ENCODE results near the gene SCUBE1.
A peak's percentile ranks its signal among the peaks of the same experiment; 100 is the strongest.

The SCUBE1 gene

DNA sequence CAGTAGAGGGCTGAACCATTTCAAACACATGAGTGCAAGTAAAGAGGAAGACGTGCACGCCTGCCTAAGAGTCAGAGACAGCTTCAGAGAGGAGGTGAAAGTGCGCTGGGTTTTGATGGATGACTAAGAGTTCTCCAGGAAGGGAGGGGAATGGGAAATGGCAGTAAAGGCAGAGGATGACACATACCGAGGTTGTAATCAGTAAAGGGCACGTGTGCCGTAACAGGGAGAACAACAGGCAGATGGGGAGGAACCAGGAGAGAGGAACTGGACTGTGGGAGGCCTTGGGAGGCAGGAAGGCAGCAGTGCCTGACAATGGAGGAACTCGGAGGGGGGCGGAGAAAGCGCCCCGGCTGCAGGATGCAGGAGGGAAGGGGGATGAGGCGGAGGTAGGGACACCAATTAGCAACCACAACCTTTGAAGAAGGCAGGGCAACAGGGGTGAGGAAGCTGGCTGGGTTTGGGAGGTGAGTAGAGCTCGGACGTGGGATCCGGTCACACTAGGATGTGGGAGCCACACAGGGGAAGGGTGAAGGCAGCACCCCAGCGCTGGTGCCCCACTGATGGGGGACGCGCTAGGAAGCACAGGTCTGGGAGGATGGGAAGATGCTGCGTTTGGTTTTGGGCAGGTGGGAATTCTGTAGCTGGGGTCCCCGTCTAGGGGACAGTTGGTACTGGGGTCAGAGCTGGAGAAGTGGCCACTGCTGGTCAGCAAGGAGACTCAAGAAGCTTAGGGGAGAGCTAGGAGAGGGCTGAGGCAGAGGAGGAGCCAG, 67.4 kb downstream of the SCUBE1 start:
- DNase-seq, result no peak

DNA sequence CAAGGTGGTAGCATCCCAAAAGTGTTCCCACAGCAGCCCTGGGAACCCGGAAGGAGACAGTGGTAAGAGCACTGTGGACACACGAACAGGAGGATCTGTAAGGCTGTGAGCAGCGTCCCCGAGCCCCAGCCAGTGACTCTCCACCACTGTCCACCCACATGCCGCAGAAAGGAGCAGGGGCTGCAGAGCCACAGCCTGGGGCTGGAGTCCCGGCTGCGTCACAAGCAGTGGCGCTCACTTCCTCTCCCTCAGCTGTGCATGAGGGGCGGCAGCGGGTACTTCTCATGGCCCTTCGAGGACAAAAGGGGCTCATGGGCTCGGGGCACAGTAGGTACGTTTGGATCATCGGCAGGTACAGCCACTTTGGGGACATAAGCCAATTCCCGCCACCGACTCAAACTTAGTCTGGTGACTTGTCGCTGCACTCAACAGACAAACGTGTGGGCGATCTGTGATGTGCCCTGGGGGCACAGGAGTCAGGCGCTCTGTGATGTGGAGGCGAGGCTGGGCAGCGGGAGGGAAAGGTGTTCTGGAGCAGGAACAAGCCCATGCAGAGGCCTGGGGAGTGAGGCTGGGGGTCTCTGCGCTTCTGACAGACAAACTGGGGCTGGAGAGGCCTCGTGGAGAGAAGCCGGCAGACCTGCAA, 68.5 kb downstream of the SCUBE1 start:
- DNase-seq, result no peak

DNA sequence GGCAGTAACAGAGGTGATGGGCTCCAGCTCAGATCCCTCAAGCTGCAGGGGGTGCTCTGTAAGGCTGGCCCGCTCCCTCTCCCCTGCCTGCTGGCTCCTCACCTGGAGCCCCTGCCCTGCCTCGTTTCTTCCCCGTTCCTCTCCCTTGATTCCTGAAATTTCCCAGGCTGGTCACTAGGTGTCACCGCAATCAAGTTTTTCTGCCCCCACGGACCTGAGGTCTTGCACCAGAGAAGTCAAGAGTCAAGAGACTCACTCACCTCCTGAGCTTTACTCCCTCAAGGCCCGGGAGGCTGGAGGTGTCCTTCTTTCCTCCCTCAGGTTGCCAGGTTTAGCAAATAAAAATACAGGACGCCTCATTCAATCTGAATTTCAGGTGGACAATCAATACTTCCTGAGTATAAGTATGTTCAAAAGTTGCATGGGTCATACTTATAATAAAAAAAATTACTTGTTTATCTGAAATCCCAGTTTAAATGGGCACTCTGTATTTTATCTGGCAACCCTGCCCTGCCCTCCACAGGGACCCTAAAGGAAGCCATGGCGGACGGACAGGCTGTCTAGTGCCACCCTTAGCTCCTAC, 69.2 kb downstream of the SCUBE1 start:
- DNase-seq, result peak; percentile 61

DNA sequence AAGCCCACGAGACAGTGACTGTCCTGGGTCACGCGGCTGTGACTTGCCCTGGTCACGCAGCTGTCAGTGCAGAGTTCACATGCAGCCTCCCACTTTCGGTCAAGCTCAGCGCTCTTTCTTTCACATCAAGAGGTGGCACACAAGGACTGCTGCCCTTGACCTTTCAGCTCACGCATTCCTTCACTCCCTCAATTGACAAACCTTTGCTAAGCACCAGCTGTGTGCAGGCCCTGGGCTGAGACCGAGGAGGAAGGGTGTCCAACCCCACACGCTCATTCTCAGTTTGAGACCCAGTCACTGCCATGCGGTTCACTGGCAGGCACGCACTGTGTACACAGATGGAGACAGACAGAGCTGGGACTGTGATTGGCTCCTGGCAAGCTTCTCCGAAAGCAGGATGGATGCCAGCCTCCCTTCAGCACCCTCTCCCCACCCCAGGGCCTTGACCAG, 70.3 kb downstream of the SCUBE1 start:
- no peak for DNase-seq

DNA sequence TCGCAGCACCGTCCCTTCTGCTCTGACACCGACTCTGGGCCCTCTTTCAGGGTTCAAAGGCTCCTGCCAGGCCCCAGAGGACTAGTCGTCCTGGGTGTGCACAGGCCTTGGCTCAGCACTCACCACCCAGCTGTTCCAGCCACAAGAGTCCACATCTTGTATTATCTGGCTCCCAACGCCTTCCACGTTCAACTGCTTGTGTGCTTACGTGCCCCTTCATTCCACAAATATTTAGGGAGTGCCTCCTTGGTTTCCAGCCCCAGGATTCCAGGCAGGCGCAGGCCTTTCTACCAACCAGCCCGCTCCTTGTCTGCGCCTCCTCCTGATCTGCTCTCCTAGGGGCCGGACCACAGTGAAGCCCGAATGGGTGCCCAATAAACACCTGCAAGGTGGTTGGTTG, 70.9 kb downstream of the SCUBE1 start:
- DNase-seq, result no peak

DNA sequence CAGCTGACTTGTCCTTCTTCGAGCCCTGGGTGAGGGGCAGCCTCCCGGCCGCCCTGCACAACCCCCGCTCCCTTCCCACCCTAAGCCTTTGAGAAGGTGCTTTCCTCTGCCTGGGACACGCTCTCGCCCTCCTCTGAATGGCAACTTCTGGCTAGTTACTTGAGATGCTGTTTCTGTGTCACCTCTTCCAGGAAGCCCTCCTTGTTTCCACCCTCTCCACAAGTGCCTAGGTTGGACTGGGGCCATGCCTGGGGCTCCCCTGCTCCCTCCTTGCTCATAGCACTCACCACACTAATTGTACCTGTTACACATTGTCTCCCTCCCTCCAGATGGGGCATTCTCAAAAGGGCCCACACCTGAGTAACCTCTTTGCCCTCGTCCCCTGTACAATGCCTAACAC, 72.2 kb downstream of the SCUBE1 start:
- no peak for DNase-seq

DNA sequence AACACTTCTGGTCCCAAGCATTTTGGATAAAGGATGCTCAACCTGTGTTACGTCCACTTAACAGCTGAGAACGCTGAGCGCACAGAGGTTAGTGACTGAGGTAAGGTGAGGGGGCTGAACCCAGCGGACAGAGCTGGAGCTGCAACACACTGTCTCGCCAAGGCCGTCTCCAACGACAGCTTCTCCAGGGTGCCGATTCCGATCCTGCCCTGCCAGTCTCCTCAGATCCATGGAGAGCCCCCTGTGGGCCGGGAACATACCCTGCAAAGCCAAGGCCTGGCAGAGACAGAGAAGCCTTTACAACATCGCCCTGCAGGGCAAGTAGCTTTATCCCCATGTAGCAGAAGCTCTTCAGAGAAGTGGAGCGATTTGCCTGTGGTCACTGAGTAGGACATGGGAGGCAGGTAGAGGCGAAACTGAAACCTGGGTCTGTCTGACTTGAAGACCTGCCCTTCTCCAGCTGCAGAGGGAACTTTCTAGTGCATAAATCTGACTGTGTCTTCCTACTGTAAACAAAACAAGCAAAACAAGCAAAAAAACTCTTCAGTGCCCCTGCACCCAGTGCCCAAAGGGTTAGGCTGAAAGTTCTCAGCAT, 72.8 kb downstream of the SCUBE1 start:
- no peak for DNase-seq

DNA sequence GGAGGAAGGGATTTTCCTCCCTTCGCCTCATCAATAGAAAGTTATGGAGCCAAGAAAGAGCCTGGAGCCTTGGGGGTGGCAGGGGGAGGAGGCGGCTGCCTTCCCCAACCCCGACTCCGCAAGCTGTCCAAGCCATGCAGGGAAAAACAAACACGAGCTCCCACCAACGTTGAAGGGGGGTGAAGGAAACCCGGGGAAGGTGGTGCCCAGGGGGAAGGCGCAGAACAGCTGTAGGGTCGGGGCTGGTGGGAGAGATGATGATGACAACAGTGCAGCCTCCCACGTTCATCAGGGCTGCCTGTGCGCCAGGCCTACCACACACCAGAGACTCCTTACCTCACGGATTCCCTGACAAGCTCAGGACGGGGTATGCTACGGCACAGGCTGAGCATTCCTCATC, 73.5 kb downstream of the SCUBE1 start:
- DNase-seq, result no peak

DNA sequence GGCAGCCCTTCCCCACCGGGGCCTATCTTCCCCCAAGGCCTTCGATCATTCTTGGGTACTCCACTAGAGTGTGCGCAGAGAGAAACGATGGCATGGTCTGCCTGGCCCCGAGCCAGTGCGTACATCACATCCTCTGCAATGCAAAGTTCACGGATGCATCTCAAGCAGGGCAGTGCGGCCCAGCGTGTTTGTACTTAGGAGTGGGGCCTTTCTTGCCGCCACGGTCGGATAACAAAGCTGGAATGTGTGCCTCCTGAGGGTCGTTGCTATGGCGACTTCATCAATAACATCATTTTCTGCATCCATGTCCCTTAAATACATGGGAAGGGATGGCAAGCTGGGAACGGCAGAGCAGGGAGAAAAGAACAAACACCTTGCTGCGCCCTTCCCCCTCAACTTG, 73.9 kb downstream of the SCUBE1 start:
- no peak for DNase-seq

DNA sequence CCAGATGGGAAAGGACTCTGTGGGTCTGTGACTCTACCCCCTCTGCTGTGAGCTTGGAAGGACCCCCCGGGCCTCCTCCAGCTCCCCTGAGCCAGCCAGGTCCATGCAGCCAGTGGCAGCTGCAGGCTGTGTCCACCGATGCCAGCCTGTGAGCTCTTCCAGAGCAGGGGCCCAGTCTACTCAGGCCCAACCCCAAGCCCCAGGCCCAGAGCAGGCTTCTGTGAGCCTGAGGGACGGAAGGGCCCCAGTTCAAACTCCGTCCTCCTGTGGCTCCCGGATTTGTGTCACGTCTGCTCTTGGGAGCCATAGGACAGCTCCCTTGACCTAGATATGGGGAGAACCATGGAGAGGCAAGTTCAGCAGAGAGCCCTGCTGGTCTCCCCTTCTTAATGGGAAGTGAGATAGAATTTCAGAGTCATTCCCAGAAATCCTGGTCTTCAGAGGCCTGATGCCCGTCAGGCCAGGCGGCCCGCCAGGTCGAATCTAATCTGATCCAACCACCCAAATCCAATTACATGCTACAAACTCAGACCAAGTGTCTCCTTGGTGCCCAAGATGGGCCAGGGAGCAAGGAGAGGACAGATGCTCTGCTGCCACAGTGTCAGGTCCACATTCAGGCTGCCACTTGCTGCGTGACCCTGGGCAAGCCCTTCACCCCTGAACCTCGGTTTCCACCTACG, 75.1 kb downstream of the SCUBE1 start:
- DNase-seq, result no peak

DNA sequence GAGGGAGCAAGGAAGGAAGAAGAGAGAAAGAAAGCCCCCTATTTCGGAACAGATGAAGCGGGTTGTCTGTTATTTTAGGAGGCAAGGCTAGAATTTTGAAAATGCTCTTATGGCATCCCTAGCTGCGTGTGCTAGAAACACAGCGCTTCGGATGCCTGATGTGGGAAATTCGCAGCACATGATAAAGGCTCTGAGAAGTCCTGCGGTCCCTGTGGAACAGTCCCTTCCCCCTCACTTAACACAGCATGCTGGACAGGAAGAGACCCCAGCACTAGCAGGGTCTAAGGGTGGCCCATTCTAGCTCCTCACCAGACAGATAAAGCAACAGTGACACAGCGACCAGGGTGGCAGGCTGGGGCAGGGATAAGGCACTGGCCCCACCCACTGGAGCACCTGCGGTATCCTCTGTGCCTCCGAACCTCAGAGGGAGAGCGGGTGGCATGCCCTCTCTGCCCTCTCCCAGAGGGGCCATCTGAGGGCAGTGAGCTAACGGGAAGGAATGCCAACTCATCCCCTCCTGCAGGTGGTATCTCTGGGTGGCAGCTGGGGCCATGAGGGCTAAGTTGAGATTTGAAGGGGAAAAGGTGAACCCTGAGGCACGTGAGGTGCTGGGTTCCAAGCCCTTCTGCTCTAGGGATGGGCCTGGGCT, 75.7 kb downstream of the SCUBE1 start:
- no peak for DNase-seq

DNA sequence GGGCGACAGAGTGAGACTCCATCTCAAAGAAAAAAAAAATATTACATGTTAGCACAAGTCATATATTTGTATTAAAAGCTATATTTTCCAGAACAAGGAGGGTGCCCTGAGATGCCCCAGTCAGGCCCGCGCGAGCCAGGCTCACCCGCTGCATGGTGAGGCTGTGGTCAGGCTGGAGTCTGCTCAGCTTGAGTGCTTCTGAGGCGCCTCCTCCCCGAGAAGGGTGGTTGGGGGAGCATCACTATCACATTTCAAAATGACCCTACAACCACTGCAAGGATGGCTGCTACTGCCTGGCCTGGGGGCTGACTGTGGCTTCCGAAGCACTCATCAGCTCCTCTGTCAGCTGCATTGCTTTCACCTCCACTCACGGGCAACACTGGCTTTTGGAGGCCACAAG, 77.1 kb downstream of the SCUBE1 start:
- no peak for DNase-seq

DNA sequence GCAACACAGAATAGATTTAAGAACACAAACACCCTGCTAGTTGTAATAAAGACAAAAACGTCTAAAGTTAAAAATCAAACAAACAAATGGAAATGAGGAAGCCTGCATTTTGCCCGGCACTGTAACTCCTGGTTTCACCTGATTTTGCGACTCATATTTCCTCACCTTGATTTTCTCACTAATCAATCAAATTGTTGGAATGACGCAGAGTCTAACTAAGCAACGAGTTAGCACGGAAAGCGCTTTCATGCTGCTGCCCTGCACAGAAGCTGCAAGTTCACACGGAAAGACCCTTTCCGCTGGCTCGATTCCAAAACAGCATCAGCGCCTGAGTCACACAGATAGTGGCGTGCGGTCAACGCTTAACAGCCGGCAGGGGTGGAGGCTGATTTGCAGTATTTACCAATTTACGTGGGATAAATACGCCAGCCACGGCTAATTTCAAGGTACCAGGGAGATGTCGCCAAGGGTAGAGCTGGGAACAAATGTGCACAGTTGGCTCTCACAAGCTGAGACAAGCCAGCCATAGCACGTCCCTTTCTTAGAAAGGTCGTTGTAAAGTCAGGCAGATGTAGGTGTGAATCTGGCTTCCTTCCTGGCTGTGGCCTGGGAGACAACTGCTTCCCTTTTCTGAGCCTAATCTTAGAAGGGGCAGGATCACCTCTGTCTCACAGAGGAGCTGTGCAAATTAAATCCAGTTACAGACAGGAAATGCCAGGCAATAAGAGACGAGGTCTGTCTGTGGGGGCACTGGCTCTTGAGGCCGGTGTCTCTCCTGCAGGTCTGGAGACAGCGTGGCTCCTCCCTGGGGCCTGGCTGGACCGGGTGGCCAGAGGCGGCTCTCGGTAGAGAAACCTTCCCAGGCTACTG, 79.3 kb downstream of the SCUBE1 start:
- DNase-seq, result peak; percentile 81

DNA sequence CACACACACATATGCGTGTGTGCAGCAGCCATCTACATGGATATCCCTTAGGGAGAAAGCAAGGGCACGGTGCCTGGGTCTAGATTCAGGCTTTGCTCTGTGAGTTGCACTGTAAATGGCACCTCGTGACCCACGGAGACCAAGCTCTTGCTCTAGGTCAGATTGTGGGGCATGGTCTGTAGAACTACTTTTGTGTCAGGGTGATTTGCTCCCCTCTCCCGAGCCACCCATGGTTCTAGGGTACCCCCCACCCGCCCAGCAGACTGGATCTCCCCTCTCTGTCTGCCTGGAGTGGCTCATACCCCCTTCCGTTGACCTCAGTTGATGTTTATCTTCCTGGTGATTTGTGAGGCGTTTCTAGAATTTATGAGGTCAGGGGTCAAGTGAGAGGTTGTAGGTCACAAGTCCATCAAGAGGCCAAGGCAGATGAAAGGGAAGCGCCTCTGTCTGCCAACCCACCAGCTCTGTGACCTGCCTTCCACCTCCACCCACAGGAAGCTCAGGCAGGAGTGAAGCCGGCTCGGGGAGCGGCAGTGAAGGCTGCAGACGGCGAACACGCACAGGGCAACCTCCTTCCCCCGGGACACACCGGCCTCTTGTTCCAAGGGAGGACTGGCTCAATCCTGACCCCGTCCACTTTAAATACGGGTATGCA, 80.1 kb downstream of the SCUBE1 start:
- DNase-seq, result peak; percentile 47

DNA sequence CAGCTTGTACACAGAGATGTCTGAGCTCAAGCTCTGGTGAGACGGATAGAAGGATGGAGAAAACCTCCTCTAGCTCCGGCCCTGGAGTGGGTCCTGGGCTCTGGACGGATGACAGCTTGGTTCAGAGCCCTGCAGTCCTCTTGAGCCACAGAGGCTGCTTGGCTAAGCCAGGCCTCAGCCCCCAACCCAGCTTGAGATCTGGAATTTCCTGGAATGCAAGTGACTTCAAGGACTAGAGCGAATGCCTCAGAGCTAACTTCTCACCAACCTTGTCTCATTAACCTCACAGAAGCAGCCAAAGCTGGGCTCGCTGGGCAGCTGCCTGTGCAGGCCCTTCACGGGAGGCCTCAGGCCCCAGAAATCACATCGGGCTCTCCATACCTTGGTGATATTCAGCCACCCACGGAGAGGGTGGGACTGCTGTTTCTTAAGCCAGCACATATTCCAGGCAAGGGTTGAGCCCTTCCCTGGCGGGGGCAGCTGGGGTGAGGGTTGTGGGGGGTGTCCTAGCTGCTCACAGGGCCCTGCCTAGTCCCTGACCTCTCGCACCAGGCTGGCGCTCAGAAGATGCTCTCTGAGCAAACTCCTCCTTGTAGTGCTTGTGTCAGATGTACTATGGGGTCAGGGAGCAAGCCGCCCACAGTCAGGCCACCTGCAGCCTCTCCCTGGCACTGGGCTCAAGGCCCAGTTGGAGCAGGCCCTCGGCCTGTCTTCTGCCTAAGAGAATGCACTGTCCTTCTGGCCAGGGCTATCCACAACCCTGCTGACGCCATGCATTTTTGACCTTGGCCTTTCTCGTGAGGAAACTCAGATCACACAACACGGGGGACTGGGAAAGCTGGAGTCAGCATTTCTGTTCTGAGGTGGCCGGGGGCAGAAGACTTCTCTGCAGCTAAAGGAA, 82.6 kb downstream of the SCUBE1 start:
- no peak for DNase-seq

DNA sequence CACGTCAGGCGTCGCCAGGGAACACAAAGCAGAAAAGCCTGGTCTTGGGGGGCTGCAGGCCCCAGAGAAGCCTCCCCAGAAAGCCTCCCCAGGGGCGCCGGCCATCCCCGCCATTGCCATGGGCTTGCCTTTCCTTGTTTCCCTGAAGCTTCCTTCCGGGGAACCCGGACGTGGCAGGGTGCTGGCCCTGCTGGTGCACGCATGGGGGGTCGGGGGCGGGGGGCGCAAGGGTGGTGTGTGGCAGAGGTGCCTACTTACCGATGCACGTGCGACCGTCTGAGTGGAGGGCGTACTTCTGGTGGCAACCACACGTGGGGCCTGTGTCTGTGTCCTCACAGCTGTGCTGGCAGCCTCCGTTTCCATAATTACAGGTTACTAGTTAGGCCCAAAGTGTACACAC, 85.2 kb downstream of the SCUBE1 start:
- DNase-seq, result no peak

DNA sequence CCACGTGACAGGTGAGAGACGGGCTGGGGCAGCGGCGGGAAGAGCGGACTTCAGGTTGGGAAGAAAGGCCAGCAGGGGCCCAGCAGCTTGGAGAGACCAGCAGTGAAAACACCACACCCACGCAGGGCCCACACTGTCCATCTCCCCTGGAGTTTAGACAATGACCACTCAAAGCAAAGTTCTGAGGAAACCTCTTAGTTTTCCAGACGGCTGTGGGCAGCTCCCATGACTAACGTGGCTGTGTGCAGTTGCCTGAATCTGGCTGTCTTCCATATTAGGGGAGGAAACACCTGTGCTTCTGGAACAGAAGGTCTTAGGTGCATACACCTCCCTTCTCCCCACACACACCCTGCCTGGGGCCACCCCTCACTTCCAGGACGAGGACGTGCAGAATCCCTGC, 85.6 kb downstream of the SCUBE1 start:
- DNase-seq, result no peak

DNA sequence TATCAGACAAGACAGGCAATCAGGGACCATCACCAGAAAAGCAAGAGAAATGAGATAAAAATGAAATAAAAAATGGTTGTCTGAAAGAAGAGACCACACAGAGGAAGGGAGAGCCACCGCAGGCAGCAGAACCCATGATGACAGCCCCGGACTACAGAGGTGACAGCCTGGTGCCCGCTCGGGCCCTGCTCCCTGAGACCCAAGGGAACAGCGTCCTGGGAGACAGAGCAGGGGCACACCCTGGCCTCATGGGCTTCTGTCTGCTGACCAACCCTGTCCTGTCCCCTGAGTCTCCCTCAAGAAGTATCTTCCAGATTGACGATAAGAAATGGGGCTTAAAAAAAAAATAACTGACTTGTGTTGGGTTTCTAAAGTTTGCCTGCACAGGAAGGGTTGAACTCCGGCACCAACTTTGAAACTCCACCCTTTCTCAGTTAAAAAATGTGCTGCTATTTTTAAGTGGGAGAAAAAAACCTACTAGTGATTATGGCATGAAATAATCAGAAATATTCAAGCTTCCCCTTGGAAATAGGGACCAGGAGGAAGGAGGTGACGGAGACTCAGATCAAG, 86.1 kb downstream of the SCUBE1 start:
- no peak for DNase-seq

DNA sequence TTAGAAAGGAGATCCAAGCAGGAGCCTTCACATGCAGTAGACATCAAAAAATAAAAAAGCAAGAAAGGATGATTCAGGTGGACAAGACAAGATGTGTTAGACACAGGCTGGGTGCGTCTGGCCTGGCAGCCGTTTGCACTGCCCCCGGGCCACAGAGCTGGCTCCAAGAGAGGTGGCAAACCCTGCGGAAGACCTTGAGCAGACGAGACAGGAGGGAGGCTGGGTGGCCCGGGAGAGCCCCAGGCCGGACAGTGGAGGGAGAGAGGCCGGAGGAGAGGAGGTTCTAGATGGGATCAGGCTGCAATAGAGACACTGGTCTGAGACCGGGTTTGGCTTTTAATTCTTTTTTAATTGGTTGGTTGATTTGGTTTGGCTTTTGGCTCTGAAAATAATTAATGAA, 86.6 kb downstream of the SCUBE1 start:
- DNase-seq, result no peak

DNA sequence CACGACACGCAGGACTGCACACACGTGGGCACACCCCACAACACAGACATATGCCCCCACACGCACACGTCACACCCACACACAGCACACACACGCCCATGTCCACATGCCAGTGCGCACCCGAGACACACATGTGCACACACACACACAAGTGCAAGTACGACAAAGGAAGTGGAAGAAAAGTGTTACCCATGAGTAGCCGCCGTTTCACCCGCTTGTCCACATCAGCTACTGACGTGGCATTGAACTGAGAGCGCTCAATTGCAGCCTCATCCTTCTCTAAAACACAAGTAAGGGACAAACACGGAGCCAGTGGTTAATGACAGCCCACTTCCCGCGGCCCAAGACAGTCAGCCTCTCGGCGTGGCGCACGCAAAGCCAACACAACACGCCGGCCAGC, 87.9 kb downstream of the SCUBE1 start:
- no peak for DNase-seq
